Neural progenitor cell (in vitro differentiated cells): ENCODE results near the gene TCHP. TPM values are rescaled to one million over a fixed set of nuclear protein-coding genes. Genes with fewer than 3 reads are reported as not detected.

Source experiments
- DNase-seq: peaks from one replicate; pipeline ENCODE4 v3.0.0-alpha.2; 2016; ENCODE audit warnings: low spot score
- H2AFZ ChIP-seq: fragments of 200-600 bp; sonication (generic); replicated peaks from 2 replicates; pipeline ENCODE4 v1.6.1; 2016; ENCODE audit warnings: antibody characterized with exemption
- H3F3A ChIP-seq: fragments of 200-600 bp; sonication (generic); 2 replicates; pipeline ENCODE4 v1.6.1; 2016; ENCODE audit warnings: antibody characterized with exemption, low read depth
- H3K27ac ChIP-seq: fragments of 200-600 bp; sonication (generic); 2 replicates; pipeline ENCODE4 v1.5.1; 2016; ENCODE audit warnings: mild to moderate bottlenecking
- H3K27me3 ChIP-seq: fragments of 200-600 bp; sonication (generic); 2 replicates; pipeline ENCODE4 v1.6.1; 2016; ENCODE audit warnings: mild to moderate bottlenecking, moderate library complexity
- H3K36me3 ChIP-seq: fragments of 200-600 bp; sonication (generic); 2 replicates; pipeline ENCODE4 v1.5.1; 2016
- H3K4me1 ChIP-seq: fragments of 200-600 bp; sonication (generic); 2 replicates; pipeline ENCODE4 v1.6.1; 2016; ENCODE audit warnings: mixed run types
- H3K4me2 ChIP-seq: fragments of 200-600 bp; sonication (generic); 2 replicates; pipeline ENCODE4 v1.6.1; 2016
- H3K4me3 ChIP-seq: fragments of 200-600 bp; sonication (generic); 2 replicates; pipeline ENCODE4 v1.5.1; 2016
- H3K79me2 ChIP-seq: fragments of 200-600 bp; sonication (generic); 2 replicates; pipeline ENCODE4 v1.6.1; 2016; ENCODE audit warnings: low read depth
- H3K9ac ChIP-seq: fragments of 200-600 bp; sonication (generic); 2 replicates; pipeline ENCODE4 v1.6.1; 2016
- H3K9me3 ChIP-seq: fragments of 200-600 bp; sonication (generic); 2 replicates; pipeline ENCODE4 v1.5.1; 2016; ENCODE audit warnings: low read depth
- H4K20me1 ChIP-seq: fragments of 200-600 bp; sonication (generic); 2 replicates; pipeline ENCODE4 v1.6.1; 2016; ENCODE audit warnings: low read depth
- H3K27ac Mint-ChIP-seq: 3 replicates; pipeline ENCODE4 v1.8.0; 2021; ENCODE audit warnings: mixed read lengths
- H3K27me3 Mint-ChIP-seq: 2 replicates; pipeline ENCODE4 v1.8.0; 2022; ENCODE audit warnings: low read depth, mild to moderate bottlenecking, inconsistent platforms, moderate library complexity, mixed read lengths; ENCODE audit not compliant: insufficient read depth
- H3K36me3 Mint-ChIP-seq: 3 replicates; pipeline ENCODE4 v1.8.0; 2021; ENCODE audit warnings: mixed read lengths
- H3K4me1 Mint-ChIP-seq: 3 replicates; pipeline ENCODE4 v1.8.0; 2021; ENCODE audit warnings: mixed read lengths
- H3K4me3 Mint-ChIP-seq: 3 replicates; pipeline ENCODE4 v1.8.0; 2021; ENCODE audit warnings: mild to moderate bottlenecking, moderate library complexity, mixed read lengths
- H3K9me3 Mint-ChIP-seq: 3 replicates; pipeline ENCODE4 v1.8.0; 2020; ENCODE audit warnings: mixed read lengths
- CTCF ChIP-seq: fragments of 200-600 bp; sonication (generic); IDR thresholded peaks from 2 replicates; pipeline ENCODE4 v1.5.1; 2017; ENCODE audit warnings: antibody characterized with exemption, mild to moderate bottlenecking
- EZH2 ChIP-seq: fragments of 200-600 bp; sonication (generic); IDR thresholded peaks from 2 replicates; pipeline ENCODE4 v1.6.1; 2017; ENCODE audit warnings: antibody characterized with exemption, mild to moderate bottlenecking, moderate library complexity
- EZH2phosphoT487 ChIP-seq: fragments of 200-600 bp; sonication (generic); IDR thresholded peaks from 2 replicates; pipeline ENCODE4 v1.6.1; 2017; ENCODE audit warnings: antibody characterized with exemption
- total RNA-seq: library from RNA; depleted of rRNA; stranded (reverse); fragments of >200 nt; gene quantifications from 2 replicates; pipeline ENCODE4 v1.2.3, GENCODE V29; 2015; ENCODE audit warnings: low replicate concordance

The TCHP gene
- total RNA-seq, 1 donor from 2014 or later: 15.2 TPM

- H3K4me2 ChIP-seq: no peak overlapping the region
- peaks cover 12% of the 10 kb centered on the region for H3K27me3 Mint-ChIP-seq
- H3F3A ChIP-seq: no peaks in the 10 kb centered on the region
- no peak overlapping the region for H3K4me3 ChIP-seq
- H3K9me3 ChIP-seq: no peaks in the 10 kb centered on the region
- H3K79me2 ChIP-seq: no peaks in the 10 kb centered on the region
- DNase-seq: no peak
- H3K9me3 Mint-ChIP-seq: peaks cover under 1% of the 10 kb centered on the region
- H4K20me1 ChIP-seq: no peaks in the 10 kb centered on the region
- no peak overlapping the region for H3K27ac ChIP-seq
- no peaks in the 10 kb centered on the region for H3K4me1 Mint-ChIP-seq
- H3K4me3 Mint-ChIP-seq: no peak overlapping the region
- H3K27ac Mint-ChIP-seq: no peak overlapping the region
- no peak overlapping the region for H3K9ac ChIP-seq
- no peaks in the 10 kb centered on the region for H3K36me3 ChIP-seq
- H2AFZ ChIP-seq: no peak overlapping the region
- H3K36me3 Mint-ChIP-seq: no peaks in the 10 kb centered on the region
- no peaks in the 10 kb centered on the region for H3K4me1 ChIP-seq
- no peaks in the 10 kb centered on the region for H3K27me3 ChIP-seq
- TF ChIP-seq EZH2 (no peak), CTCF (no peak), EZH2phosphoT487 (no peak)
Measured at GRCh38 chr12:109893261-109893995, 6.6 kb upstream of the TCHP start.

- no peak overlapping the region for H3K4me3 Mint-ChIP-seq
- H3K27me3 ChIP-seq: peaks cover 10% of the 10 kb centered on the region
Measured at GRCh38 chr12:109894939-109895338, 5.1 kb upstream of the TCHP start.

GRCh38 chr12:109896188-109896587, 3.9 kb upstream of the TCHP start:
- H3K27ac Mint-ChIP-seq: no peak overlapping the region
- H3K27ac ChIP-seq: no peak overlapping the region
- no peaks in the 10 kb centered on the region for H3K36me3 Mint-ChIP-seq
- no peak overlapping the region for H3K4me2 ChIP-seq
- TF ChIP-seq CTCF (no peak), EZH2 (no peak), EZH2phosphoT487 (no peak)
- peaks cover 10% of the 10 kb centered on the region for H3K27me3 ChIP-seq
- H3K27me3 Mint-ChIP-seq: peaks cover 9% of the 10 kb centered on the region
- H3K9me3 ChIP-seq: no peaks in the 10 kb centered on the region
- H3K79me2 ChIP-seq: peaks cover 7% of the 10 kb centered on the region
- H3K4me3 ChIP-seq: no peak overlapping the region
- no peaks in the 10 kb centered on the region for H3K9me3 Mint-ChIP-seq
- no peak overlapping the region for H3K4me3 Mint-ChIP-seq
- H2AFZ ChIP-seq: no peak overlapping the region
- H3K9ac ChIP-seq: no peak overlapping the region
- H4K20me1 ChIP-seq: no peaks in the 10 kb centered on the region
- no peak for DNase-seq
- no peaks in the 10 kb centered on the region for H3K36me3 ChIP-seq
- peaks cover 4% of the 10 kb centered on the region for H3K4me1 ChIP-seq
- peaks cover 22% of the 10 kb centered on the region for H3F3A ChIP-seq
- peaks cover 10% of the 10 kb centered on the region for H3K4me1 Mint-ChIP-seq

More at GRCh38 chr12:109894939-109895338, 5.1 kb upstream of the TCHP start:
- no peak overlapping the region for H3K27ac ChIP-seq
- H3K4me2 ChIP-seq: no peak overlapping the region
- no peaks in the 10 kb centered on the region for H3K79me2 ChIP-seq
- peaks cover 10% of the 10 kb centered on the region for H3F3A ChIP-seq
- H3K4me1 ChIP-seq: no peaks in the 10 kb centered on the region
- H3K9ac ChIP-seq: no peak overlapping the region
- Mint-ChIP-seq H3K27ac (no peak overlapping the region), H3K9me3 (no peaks in the 10 kb centered on the region), H3K4me1 (peaks cover 4% of the 10 kb centered on the region), H3K27me3 (peaks cover 9% of the 10 kb centered on the region), H3K36me3 (no peaks in the 10 kb centered on the region)
- no peak for DNase-seq
- H3K4me3 ChIP-seq: no peak overlapping the region
- no peaks in the 10 kb centered on the region for H3K36me3 ChIP-seq
- no peaks in the 10 kb centered on the region for H3K9me3 ChIP-seq
- H4K20me1 ChIP-seq: no peaks in the 10 kb centered on the region
- TF ChIP-seq CTCF (no peak), EZH2phosphoT487 (no peak), EZH2 (no peak)
- no peak overlapping the region for H2AFZ ChIP-seq
